ENCODE data around the gene MYL10. TPM values are rescaled to one million over a fixed set of nuclear protein-coding genes. Genes with fewer than 3 reads are reported as not detected.
"Not testable (repeated sequence)": the region's sequence is repeated elsewhere in the genome, so short reads cannot be mapped to it uniquely, and the experiment has no call there.

Gene MYL10
- total RNA-seq, 1 donor, result not detected

DNA sequence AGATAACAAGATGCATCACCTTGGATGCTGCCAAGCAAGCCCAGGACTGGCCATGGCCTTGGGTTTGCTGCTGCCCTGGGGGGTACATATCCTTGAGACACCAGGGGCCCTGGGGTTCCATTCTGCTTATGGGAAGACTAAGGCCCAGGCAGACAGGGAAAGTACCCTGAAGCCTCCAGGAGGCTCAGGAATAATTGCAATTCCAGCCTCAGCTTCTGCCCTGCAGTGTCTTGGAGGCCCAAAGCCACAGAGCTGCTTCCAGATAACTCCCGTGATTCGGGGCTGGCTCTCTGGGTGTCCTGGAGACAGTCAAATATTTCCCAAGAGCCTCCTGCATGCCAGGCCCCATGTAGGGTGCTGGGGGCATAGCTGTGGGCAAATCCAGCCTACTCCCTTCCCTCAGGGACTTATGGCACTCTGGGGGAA lies 22.6 kb downstream of the MYL10 start:
- TF ChIP-seq, protein P1, sequence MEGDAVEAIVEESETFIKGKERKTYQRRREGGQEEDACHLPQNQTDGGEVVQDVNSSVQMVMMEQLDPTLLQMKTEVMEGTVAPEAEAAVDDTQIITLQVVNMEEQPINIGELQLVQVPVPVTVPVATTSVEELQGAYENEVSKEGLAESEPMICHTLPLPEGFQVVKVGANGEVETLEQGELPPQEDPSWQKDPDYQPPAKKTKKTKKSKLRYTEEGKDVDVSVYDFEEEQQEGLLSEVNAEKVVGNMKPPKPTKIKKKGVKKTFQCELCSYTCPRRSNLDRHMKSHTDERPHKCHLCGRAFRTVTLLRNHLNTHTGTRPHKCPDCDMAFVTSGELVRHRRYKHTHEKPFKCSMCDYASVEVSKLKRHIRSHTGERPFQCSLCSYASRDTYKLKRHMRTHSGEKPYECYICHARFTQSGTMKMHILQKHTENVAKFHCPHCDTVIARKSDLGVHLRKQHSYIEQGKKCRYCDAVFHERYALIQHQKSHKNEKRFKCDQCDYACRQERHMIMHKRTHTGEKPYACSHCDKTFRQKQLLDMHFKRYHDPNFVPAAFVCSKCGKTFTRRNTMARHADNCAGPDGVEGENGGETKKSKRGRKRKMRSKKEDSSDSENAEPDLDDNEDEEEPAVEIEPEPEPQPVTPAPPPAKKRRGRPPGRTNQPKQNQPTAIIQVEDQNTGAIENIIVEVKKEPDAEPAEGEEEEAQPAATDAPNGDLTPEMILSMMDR (IDR thresholded peaks at IDR 0.05; ENCODE audit: insufficient read depth, low read depth, low read length), result no peak
- H3K4me3 ChIP-seq (ENCODE audit: low read depth, low read length), result no peak overlapping the region
- DNase-seq (ENCODE audit: low read depth), result no peak

GRCh38 chr7:101605611-101606497 lies 23.2 kb downstream of the MYL10 start:
- H3K4me3 ChIP-seq (ENCODE audit: low read depth, low read length), result no peak overlapping the region
- TF ChIP-seq, protein P1 (IDR thresholded peaks at IDR 0.05; ENCODE audit: insufficient read depth, low read depth, low read length), result no peak
- no peak for DNase-seq (ENCODE audit: low read depth)

GRCh38 chr7:101604934-101605332 lies 24.2 kb downstream of the MYL10 start:
- DNase-seq (ENCODE audit: low read depth); H3K4me3 ChIP-seq (ENCODE audit: low read depth, low read length): not testable (repeated sequence)

- H3K4me3 ChIP-seq (ENCODE audit: low read depth, low read length), result no peak overlapping the region
- TF ChIP-seq, protein P1 (IDR thresholded peaks at IDR 0.05; ENCODE audit: insufficient read depth, low read depth, low read length), result no peak
- no peak for DNase-seq (ENCODE audit: low read depth)
Measured at GRCh38 chr7:101604331-101604933, 24.7 kb downstream of the MYL10 start.

GRCh38 chr7:101602484-101603241 lies 26.4 kb downstream of the MYL10 start:
- DNase-seq (ENCODE audit: low read depth), result peak; percentile 83
- TF ChIP-seq, protein P1 (IDR thresholded peaks at IDR 0.05; ENCODE audit: insufficient read depth, low read depth, low read length), result peak; percentile 97

DNA sequence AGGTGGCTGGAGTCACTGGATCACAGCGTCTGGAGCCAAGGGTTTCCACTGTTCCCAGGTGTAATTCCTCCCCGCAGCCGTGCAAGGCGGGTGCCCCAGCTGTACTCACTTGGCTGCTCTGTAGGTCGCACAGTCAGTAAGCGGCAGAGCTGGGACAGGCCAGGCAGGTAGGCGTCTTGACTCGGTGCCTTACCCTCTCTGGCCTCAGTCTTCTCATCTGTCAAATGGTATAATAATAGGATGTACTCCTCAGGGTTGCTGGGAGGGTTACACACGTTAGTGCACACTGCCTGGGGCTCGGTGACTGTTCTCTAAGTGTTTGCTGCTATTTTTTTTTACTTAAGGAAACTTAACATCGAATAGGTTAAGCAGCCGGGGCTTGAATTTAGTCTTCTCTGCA lies 27.0 kb downstream of the MYL10 start:
- no peak for DNase-seq (ENCODE audit: low read depth)
- no peak overlapping the region for H3K4me3 ChIP-seq (ENCODE audit: low read depth, low read length)
- TF ChIP-seq, protein P1 (IDR thresholded peaks at IDR 0.05; ENCODE audit: insufficient read depth, low read depth, low read length), result no peak

More at GRCh38 chr7:101602484-101603241, 26.4 kb downstream of the MYL10 start:
- no peak overlapping the region for H3K4me3 ChIP-seq (ENCODE audit: low read depth, low read length)

GRCh38 chr7:101599787-101600186 lies 29.3 kb downstream of the MYL10 start:
- no peak for DNase-seq (ENCODE audit: low read depth)
- TF ChIP-seq, protein P1 (IDR thresholded peaks at IDR 0.05; ENCODE audit: insufficient read depth, low read depth, low read length), result no peak
- no peak overlapping the region for H3K4me3 ChIP-seq (ENCODE audit: low read depth, low read length)
